Measurements from ENCODE around the gene LAMC3.

Gene LAMC3

DNA sequence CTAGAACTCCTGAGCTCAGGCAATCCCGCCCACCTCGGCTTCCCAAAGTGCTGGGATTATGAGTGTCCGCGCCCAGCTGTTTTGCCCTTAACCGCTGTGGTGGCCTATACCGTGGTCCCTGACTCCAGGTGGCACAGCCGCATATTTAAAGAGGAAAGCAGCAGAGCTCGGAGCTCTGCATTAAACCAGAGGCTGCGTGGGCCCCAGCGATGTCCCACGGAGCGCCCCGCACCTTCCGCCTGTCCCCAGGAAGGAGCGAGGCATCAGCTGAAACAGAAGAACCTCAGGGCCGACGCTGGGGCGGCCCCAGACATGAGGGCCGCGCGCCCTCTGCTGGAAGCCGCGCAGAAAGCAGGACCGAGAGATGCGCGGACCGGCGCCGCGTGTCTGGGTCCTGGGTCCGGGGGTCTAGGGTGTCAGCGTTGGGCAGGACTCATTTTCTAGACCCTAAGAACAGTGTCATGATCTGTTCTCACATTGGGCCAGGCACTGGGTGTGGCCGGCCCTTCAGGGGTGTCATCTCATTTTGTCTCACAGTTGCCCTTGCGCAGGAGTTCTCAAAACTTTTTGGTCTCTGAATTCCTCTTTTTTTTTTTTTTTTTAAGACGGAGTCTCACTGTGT lies 37.7 kb downstream of the LAMC3 start:
- Histone ChIP-seq H3K9me3 (ENCODE audit: low read length) (no peaks in the 10 kb centered on the region), H3K36me3 (ENCODE audit: insufficient read depth, low read length) (no peaks in the 10 kb centered on the region), H3K9ac (ENCODE audit: low read length) (no peak overlapping the region), H3K27ac (ENCODE audit: low read depth, low read length) (no peak overlapping the region), H3K4me1 (ENCODE audit: insufficient read depth, low read length) (no peaks in the 10 kb centered on the region), H3K27me3 (ENCODE audit: control insufficient read depth in 1 of 2, insufficient read depth in 2 of 2, low read length in 2 of 2) (no peaks in the 10 kb centered on the region), H3K4me3 (ENCODE audit: low read depth in 1 of 2, low read length in 2 of 2) (no peak overlapping the region)

DNA sequence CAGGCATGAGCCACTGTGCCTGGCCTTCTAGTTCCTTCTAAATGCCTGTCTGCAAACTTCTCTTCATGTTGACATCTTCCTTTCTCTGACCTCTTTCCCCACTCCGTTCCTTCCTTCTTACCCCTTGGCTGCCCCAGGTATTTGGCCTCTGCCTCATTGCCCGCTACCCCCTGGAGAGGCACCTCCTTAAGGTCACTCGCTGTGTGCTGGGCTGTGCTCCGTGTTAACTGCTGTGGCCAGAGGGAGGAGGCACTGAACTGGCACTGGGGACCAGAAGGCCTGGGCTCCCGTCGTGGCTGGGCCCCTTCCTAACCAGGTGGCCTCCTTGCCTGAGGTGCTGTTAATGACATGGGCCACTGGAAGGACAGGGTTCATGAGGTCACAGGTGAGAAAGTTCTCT lies 39.4 kb downstream of the LAMC3 start:
- Histone ChIP-seq H3K27ac (ENCODE audit: low read depth, low read length) (no peak overlapping the region), H3K4me1 (ENCODE audit: insufficient read depth, low read length) (no peaks in the 10 kb centered on the region), H3K9ac (ENCODE audit: low read length) (no peak overlapping the region), H3K27me3 (ENCODE audit: control insufficient read depth in 1 of 2, insufficient read depth in 2 of 2, low read length in 2 of 2) (no peaks in the 10 kb centered on the region), H3K4me3 (ENCODE audit: low read depth in 1 of 2, low read length in 2 of 2) (no peak overlapping the region), H3K36me3 (ENCODE audit: insufficient read depth, low read length) (no peaks in the 10 kb centered on the region), H3K9me3 (ENCODE audit: low read length) (no peaks in the 10 kb centered on the region)

DNA sequence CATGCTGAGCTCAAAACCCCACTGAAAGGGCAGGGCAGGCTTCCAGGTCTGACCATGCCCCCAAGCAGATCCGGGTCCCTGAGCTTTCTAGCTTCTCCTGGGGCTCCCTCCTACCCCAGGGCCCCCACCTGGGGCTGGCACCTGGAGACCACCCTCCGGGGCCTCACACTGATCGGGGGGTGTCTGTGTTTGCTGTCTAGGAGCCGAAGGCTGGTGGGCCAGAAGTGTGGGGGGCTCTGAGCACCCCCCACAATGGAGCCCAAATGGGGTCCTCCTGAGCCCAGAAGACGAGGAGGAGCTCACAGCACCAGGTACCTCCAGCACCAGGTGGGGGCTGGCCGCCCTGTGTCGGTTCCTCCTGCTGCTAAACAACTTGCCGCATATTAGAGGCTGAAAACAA lies 39.8 kb downstream of the LAMC3 start:
- Histone ChIP-seq H3K27me3 (ENCODE audit: control insufficient read depth in 1 of 2, insufficient read depth in 2 of 2, low read length in 2 of 2) (no peaks in the 10 kb centered on the region), H3K4me1 (ENCODE audit: insufficient read depth, low read length) (no peaks in the 10 kb centered on the region), H3K9ac (ENCODE audit: low read length) (no peak overlapping the region), H3K4me3 (ENCODE audit: low read depth in 1 of 2, low read length in 2 of 2) (no peak overlapping the region), H3K9me3 (ENCODE audit: low read length) (no peaks in the 10 kb centered on the region), H3K27ac (ENCODE audit: low read depth, low read length) (no peak overlapping the region), H3K36me3 (ENCODE audit: insufficient read depth, low read length) (no peaks in the 10 kb centered on the region)

DNA sequence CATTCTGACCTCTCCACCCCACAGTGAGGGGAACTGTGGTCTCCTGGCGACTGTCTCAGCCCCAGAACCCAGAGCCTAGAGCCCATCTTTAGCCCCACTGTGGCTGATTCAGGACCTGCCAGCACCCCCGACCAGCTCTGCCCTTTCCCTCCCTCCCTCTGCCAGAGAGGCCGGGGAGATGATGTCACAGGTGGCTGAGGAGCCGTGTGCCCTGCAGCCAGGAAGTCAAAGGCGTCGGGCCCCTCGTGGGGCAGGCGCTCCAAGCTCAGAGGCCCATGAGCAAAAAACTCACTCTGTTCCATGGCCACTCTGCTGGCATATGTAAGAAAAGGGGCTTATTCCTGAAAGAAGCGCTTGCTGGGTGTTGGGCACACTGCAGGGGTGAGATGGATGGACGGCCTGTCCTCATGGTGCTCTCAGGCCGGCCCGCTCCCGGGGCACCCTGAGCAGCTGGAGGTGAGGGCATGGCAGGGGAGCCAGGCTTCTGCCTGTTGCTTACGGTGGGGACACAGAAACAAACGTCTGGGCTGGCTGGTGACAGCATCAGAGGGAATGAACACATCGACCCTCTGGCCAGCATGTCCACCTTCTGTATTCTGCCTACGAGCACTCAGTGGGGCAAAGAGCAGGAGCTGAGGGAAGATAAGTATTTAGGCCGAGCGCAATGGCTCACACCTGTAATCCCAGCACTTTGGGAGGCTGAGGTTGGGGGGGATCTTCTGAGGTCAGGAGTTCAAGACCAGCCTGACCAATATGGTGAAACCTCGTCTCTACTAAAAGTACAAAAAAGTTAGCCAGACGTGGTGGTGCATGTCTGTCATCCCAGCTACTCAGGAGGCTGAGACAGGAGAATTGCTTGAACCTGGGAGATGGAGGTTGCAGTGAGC lies 41.1 kb downstream of the LAMC3 start:
- no peaks in the 10 kb centered on the region for H3K4me1 ChIP-seq (ENCODE audit: insufficient read depth, low read length)
- H3K4me3 ChIP-seq (ENCODE audit: low read depth in 1 of 2, low read length in 2 of 2) = no peak overlapping the region
- no peak overlapping the region for H3K27ac ChIP-seq (ENCODE audit: low read depth, low read length)
- H3K36me3 ChIP-seq (ENCODE audit: insufficient read depth, low read length) = no peaks in the 10 kb centered on the region
- H3K27me3 ChIP-seq (ENCODE audit: control insufficient read depth in 1 of 2, insufficient read depth in 2 of 2, low read length in 2 of 2) = no peaks in the 10 kb centered on the region
- H3K9me3 ChIP-seq (ENCODE audit: low read length) = no peaks in the 10 kb centered on the region
- no peak overlapping the region for H3K9ac ChIP-seq (ENCODE audit: low read length)

- no peak overlapping the region for H3K9ac ChIP-seq (ENCODE audit: low read length)
- no peaks in the 10 kb centered on the region for H3K4me1 ChIP-seq (ENCODE audit: insufficient read depth, low read length)
- no peaks in the 10 kb centered on the region for H3K36me3 ChIP-seq (ENCODE audit: insufficient read depth, low read length)
- H3K4me3 ChIP-seq (ENCODE audit: low read depth in 1 of 2, low read length in 2 of 2) = no peak overlapping the region
- no peaks in the 10 kb centered on the region for H3K9me3 ChIP-seq (ENCODE audit: low read length)
- no peak overlapping the region for H3K27ac ChIP-seq (ENCODE audit: low read depth, low read length)
- H3K27me3 ChIP-seq (ENCODE audit: control insufficient read depth in 1 of 2, insufficient read depth in 2 of 2, low read length in 2 of 2) = no peaks in the 10 kb centered on the region
Measured at GRCh38 chr9:131050831-131051230, 41.9 kb downstream of the LAMC3 start.

DNA sequence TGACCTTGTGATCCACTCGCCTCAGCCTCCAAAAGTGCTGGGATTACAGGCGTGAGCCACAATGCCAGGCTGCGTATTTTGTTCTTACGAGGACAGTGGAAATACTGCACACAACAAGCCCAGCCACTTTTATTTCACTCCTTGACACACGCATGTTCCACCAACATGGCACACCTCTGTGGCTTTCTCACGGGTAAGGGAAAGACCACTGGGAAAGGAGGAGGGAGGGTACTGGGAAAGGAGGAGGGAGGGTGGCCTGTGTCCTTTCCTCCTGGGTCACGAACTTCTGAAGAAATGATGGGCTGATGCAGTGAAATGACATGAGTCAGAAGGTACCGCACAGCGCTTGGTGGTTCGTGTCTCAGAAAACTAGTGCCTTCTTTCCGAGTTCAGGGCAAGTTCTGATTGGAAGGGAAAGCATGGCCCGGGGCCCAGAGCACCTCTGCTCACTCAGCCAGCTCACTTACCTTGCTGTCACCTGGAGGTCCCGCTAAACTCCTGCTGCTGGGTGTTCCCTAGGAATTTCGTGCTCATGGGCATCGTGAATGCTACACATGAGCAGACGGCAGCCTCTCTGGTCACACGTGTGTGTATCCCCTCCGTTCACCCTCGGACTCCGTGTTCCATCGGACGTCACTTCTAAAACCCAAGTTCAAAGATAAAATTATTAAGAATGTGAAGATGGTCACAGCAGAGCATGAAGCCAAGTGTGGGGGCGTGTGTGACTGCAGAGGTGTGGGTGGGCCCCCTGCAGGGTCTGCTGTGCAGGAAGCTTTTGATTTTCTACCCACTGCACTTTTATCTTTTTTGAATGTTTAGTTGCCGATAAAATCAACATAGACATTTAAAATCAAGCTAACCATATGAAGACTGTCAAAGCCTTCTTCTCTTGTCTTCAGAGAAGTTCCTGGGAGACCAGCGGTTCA lies 42.9 kb downstream of the LAMC3 start:
- peaks cover 0 to under 1% of the 10 kb centered on the region in 2 donors for H3K27me3 ChIP-seq (ENCODE audit: control insufficient read depth in 1 of 2, insufficient read depth in 2 of 2, low read length in 2 of 2)
- no peak overlapping the region for H3K27ac ChIP-seq (ENCODE audit: low read depth, low read length)
- H3K36me3 ChIP-seq (ENCODE audit: insufficient read depth, low read length) = no peaks in the 10 kb centered on the region
- H3K9ac ChIP-seq (ENCODE audit: low read length) = no peak overlapping the region
- no peaks in the 10 kb centered on the region for H3K4me1 ChIP-seq (ENCODE audit: insufficient read depth, low read length)
- no peaks in the 10 kb centered on the region for H3K9me3 ChIP-seq (ENCODE audit: low read length)
- H3K4me3 ChIP-seq (ENCODE audit: low read depth in 1 of 2, low read length in 2 of 2) = no peak overlapping the region

DNA sequence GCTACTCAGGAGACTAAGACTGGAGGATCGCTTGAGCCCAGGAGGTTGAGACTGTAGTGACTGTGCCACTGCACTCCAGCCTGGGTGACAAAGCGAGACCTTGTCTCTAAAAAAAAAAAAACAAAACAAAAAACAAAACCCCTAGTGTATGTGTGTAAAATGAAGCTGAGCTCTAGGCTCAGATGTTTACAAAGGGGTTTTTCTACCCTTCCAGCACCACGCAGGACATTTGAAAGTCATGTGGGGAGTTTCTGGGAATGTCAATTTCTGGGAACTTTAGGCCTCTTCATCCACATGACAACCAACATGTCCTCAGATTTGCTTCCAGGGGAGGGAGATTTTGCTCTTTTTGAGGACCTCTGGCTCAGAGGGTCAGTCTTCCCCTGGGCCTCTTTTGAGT lies 44.9 kb downstream of the LAMC3 start:
- Histone ChIP-seq H3K9ac (ENCODE audit: low read length) (no peak overlapping the region), H3K36me3 (ENCODE audit: insufficient read depth, low read length) (no peaks in the 10 kb centered on the region), H3K4me3 (ENCODE audit: low read depth in 1 of 2, low read length in 2 of 2) (no peak overlapping the region), H3K27ac (ENCODE audit: low read depth, low read length) (no peak overlapping the region), H3K27me3 (ENCODE audit: control insufficient read depth in 1 of 2, insufficient read depth in 2 of 2, low read length in 2 of 2) (peaks cover 0 to 8% of the 10 kb centered on the region in 2 donors), H3K4me1 (ENCODE audit: insufficient read depth, low read length) (no peaks in the 10 kb centered on the region), H3K9me3 (ENCODE audit: low read length) (no peaks in the 10 kb centered on the region)

DNA sequence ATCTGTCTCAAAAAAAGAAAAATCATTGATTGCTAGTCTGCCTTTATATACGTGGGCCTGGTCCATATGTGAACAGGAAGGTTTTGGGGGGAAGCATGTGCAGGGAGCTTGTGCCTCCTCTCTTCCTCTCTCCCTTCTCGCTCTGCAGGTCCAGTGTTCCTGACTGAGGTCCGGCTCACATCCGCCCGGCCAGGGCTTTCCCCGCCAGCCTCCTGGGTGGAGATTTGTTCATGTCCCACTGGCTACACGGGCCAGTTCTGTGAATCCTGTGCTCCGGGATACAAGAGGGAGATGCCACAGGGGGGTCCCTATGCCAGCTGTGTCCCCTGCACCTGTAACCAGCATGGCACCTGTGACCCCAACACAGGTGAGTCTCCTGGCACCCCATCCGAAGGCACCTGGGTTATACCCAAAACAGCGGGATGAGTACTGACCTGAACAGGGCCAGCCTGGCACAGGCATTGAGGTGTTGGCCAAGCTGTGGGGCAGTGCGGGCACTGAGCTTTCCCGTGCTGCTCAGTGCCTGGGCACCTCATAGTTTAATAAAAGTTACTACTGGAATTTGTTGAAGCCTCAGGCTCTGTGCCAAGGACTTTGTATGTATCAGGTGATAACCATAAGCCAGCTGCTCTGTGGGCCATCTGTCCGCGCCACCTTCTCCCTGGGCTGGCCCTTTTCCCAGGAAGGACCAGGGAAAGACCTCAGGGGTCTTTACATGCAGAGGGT lies 48.0 kb downstream of the LAMC3 start:
- no peak overlapping the region for H3K4me3 ChIP-seq (ENCODE audit: low read depth in 1 of 2, low read length in 2 of 2)
- H3K27ac ChIP-seq (ENCODE audit: low read depth, low read length) = no peak overlapping the region
- no peaks in the 10 kb centered on the region for H3K4me1 ChIP-seq (ENCODE audit: insufficient read depth, low read length)
- no peaks in the 10 kb centered on the region for H3K9me3 ChIP-seq (ENCODE audit: low read length)
- no peaks in the 10 kb centered on the region for H3K36me3 ChIP-seq (ENCODE audit: insufficient read depth, low read length)
- no peak overlapping the region for H3K9ac ChIP-seq (ENCODE audit: low read length)
- H3K27me3 ChIP-seq (ENCODE audit: control insufficient read depth in 1 of 2, insufficient read depth in 2 of 2, low read length in 2 of 2) = peaks cover 0 to 8% of the 10 kb centered on the region in 2 donors

- no peak overlapping the region for H3K4me3 ChIP-seq (ENCODE audit: low read depth in 1 of 2, low read length in 2 of 2)
- no peak overlapping the region for H3K9ac ChIP-seq (ENCODE audit: low read length)
- H3K27ac ChIP-seq (ENCODE audit: low read depth, low read length) = no peak overlapping the region
- no peaks in the 10 kb centered on the region for H3K4me1 ChIP-seq (ENCODE audit: insufficient read depth, low read length)
- H3K36me3 ChIP-seq (ENCODE audit: insufficient read depth, low read length) = no peaks in the 10 kb centered on the region
- no peaks in the 10 kb centered on the region for H3K9me3 ChIP-seq (ENCODE audit: low read length)
- H3K27me3 ChIP-seq (ENCODE audit: control insufficient read depth in 1 of 2, insufficient read depth in 2 of 2, low read length in 2 of 2) = peaks cover 0 to 8% of the 10 kb centered on the region in 2 donors
Measured at GRCh38 chr9:131060900-131061630, 52.1 kb downstream of the LAMC3 start.

GRCh38 chr9:131062969-131063368 lies 54.0 kb downstream of the LAMC3 start:
- H3K27me3 ChIP-seq (ENCODE audit: control insufficient read depth in 1 of 2, insufficient read depth in 2 of 2, low read length in 2 of 2) = no peaks in the 10 kb centered on the region
- H3K4me3 ChIP-seq (ENCODE audit: low read depth in 1 of 2, low read length in 2 of 2) = no peak overlapping the region
- no peak overlapping the region for H3K27ac ChIP-seq (ENCODE audit: low read depth, low read length)
- no peaks in the 10 kb centered on the region for H3K36me3 ChIP-seq (ENCODE audit: insufficient read depth, low read length)
- no peaks in the 10 kb centered on the region for H3K9me3 ChIP-seq (ENCODE audit: low read length)
- no peaks in the 10 kb centered on the region for H3K4me1 ChIP-seq (ENCODE audit: insufficient read depth, low read length)
- H3K9ac ChIP-seq (ENCODE audit: low read length) = no peak overlapping the region

All from muscle layer of colon (tissue), 2 donors.